Stimulated activated CD8-positive, alpha-beta memory T cell treated with anti-CD3 and anti-CD28 coated beads, Interleukin-7, amount 100 ng/mL, for 4 hours (primary cell): ENCODE measurements around the gene UTY.

ENCODE experiments used
- DNase-seq, 2 donors: peaks; one replicate each; pipeline ENCODE4 v3.0.0-alpha.2; 2020; ENCODE audit warnings: low read depth in 2 of 2

Gene UTY

GRCh38 chrY:13415556-13415955 lies 64.3 kb downstream of the UTY start:
- DNase-seq, result no peak

GRCh38 chrY:13398876-13399275 lies 81.0 kb downstream of the UTY start:
- no peak for DNase-seq

GRCh38 chrY:13381110-13381683 lies 98.6 kb downstream of the UTY start:
- no peak for DNase-seq

- no peak for DNase-seq
Observed at GRCh38 chrY:13370868-13371800, 108.7 kb downstream of the UTY start.

GRCh38 chrY:13370245-13370644 lies 109.6 kb downstream of the UTY start:
- no peak for DNase-seq

- DNase-seq, result no peak
Observed at GRCh38 chrY:13368513-13368845, 111.4 kb downstream of the UTY start.

GRCh38 chrY:13363641-13364040 lies 116.2 kb downstream of the UTY start:
- no peak for DNase-seq

GRCh38 chrY:13362662-13363061 lies 117.2 kb downstream of the UTY start:
- no peak for DNase-seq

GRCh38 chrY:13361656-13362636 lies 117.9 kb downstream of the UTY start:
- DNase-seq, result no peak

GRCh38 chrY:13351443-13351842 lies 128.4 kb downstream of the UTY start:
- DNase-seq, result no peak

GRCh38 chrY:13347106-13347505 lies 132.7 kb downstream of the UTY start:
- no peak for DNase-seq

- DNase-seq, result no peak
Observed at GRCh38 chrY:13345549-13345948, 134.3 kb downstream of the UTY start.

GRCh38 chrY:13343307-13343946 lies 136.4 kb downstream of the UTY start:
- DNase-seq, result peak in 1 of 2 donors; percentile 8

GRCh38 chrY:13339939-13340338 lies 139.9 kb downstream of the UTY start:
- no peak for DNase-seq

GRCh38 chrY:13339381-13339780 lies 140.5 kb downstream of the UTY start:
- DNase-seq, result no peak

GRCh38 chrY:13338711-13339110 lies 141.1 kb downstream of the UTY start:
- no peak for DNase-seq

- no peak for DNase-seq
Observed at GRCh38 chrY:13337934-13338333, 141.9 kb downstream of the UTY start.

- DNase-seq, result no peak
Observed at GRCh38 chrY:13333791-13334190, 146.0 kb downstream of the UTY start.

- no peak for DNase-seq
Observed at GRCh38 chrY:13330651-13331050, 149.2 kb downstream of the UTY start.

GRCh38 chrY:13312966-13313365 lies 166.9 kb downstream of the UTY start:
- DNase-seq, result no peak

GRCh38 chrY:13307959-13308358 lies 171.9 kb downstream of the UTY start:
- DNase-seq, result no peak

- no peak for DNase-seq
Observed at GRCh38 chrY:13300795-13301194, 179.0 kb downstream of the UTY start.
